ENCODE data around the gene CLECL1.
"Not testable (repeated sequence)": the region's sequence is repeated elsewhere in the genome, so short reads cannot be mapped to it uniquely, and the experiment has no call there.

Gene CLECL1

GRCh38 chr12:9719790-9720189, 13.1 kb downstream of the CLECL1 start:
- no peaks in the 10 kb centered on the region for H3K27me3 ChIP-seq (ENCODE audit: insufficient read depth, insufficient read length)
- H3K4me1 ChIP-seq (ENCODE audit: insufficient read depth, insufficient read length) = no peaks in the 10 kb centered on the region
- no peak overlapping the region for H3K9ac ChIP-seq (ENCODE audit: insufficient read length, low read depth)
- H3K4me3 ChIP-seq (ENCODE audit: insufficient read length, low read depth) = no peak overlapping the region
- no peak for TF ChIP-seq YY1 (IDR thresholded peaks at IDR 0.05; ENCODE audit: insufficient read depth, insufficient read length)
- TF ChIP-seq ZNF274 (IDR thresholded peaks at IDR 0.05; ENCODE audit: low read depth, low read length) = no peak
- TF ChIP-seq SUZ12 (IDR thresholded peaks at IDR 0.05; ENCODE audit: extremely low read depth, insufficient read depth, insufficient read length) = no peak
- H3K36me3 ChIP-seq (ENCODE audit: insufficient read depth, insufficient read length, low read length) = no peaks in the 10 kb centered on the region
- no peak for DNase-seq (ENCODE audit: low read depth, low spot score)
- H3K9me3 ChIP-seq (ENCODE audit: insufficient read depth, low read length) = no peaks in the 10 kb centered on the region

- no peaks in the 10 kb centered on the region for H3K9me3 ChIP-seq (ENCODE audit: insufficient read depth, low read length)
- H3K27me3 ChIP-seq (ENCODE audit: insufficient read depth, insufficient read length) = no peaks in the 10 kb centered on the region
- H3K9ac ChIP-seq (ENCODE audit: insufficient read length, low read depth) = no peak overlapping the region
- H3K36me3 ChIP-seq (ENCODE audit: insufficient read depth, insufficient read length, low read length) = no peaks in the 10 kb centered on the region
- DNase-seq (ENCODE audit: low read depth, low spot score) = no peak
- no peaks in the 10 kb centered on the region for H3K4me1 ChIP-seq (ENCODE audit: insufficient read depth, insufficient read length)
- TF ChIP-seq SUZ12 (IDR thresholded peaks at IDR 0.05; ENCODE audit: extremely low read depth, insufficient read depth, insufficient read length) (no peak), ZNF274 (IDR thresholded peaks at IDR 0.05; ENCODE audit: low read depth, low read length) (no peak), YY1 (IDR thresholded peaks at IDR 0.05; ENCODE audit: insufficient read depth, insufficient read length) (no peak)
- no peak overlapping the region for H3K4me3 ChIP-seq (ENCODE audit: insufficient read length, low read depth)
Measured at GRCh38 chr12:9718968-9719367, 13.9 kb downstream of the CLECL1 start.

GRCh38 chr12:9717070-9717925, 15.6 kb downstream of the CLECL1 start:
- Histone ChIP-seq H3K4me1 (ENCODE audit: insufficient read depth, insufficient read length) (no peaks in the 10 kb centered on the region), H3K9ac (ENCODE audit: insufficient read length, low read depth) (no peak overlapping the region)
- no peak for DNase-seq (ENCODE audit: low read depth, low spot score)

GRCh38 chr12:9713032-9713558, 19.8 kb downstream of the CLECL1 start:
- not testable (repeated sequence) for H3K9ac ChIP-seq (ENCODE audit: insufficient read length, low read depth); H3K4me3 ChIP-seq (ENCODE audit: insufficient read length, low read depth); H3K4me1 ChIP-seq (ENCODE audit: insufficient read depth, insufficient read length); DNase-seq (ENCODE audit: low read depth, low spot score); H3K9me3 ChIP-seq (ENCODE audit: insufficient read depth, low read length); H3K27me3 ChIP-seq (ENCODE audit: insufficient read depth, insufficient read length); H3K36me3 ChIP-seq (ENCODE audit: insufficient read depth, insufficient read length, low read length)

More at GRCh38 chr12:9717070-9717925, 15.6 kb downstream of the CLECL1 start:
- Histone ChIP-seq H3K9me3 (ENCODE audit: insufficient read depth, low read length) (no peaks in the 10 kb centered on the region), H3K27me3 (ENCODE audit: insufficient read depth, insufficient read length) (no peaks in the 10 kb centered on the region), H3K4me3 (ENCODE audit: insufficient read length, low read depth) (no peak overlapping the region), H3K36me3 (ENCODE audit: insufficient read depth, insufficient read length, low read length) (no peaks in the 10 kb centered on the region)
- TF ChIP-seq ZNF274 (IDR thresholded peaks at IDR 0.05; ENCODE audit: low read depth, low read length) (no peak), YY1 (IDR thresholded peaks at IDR 0.05; ENCODE audit: insufficient read depth, insufficient read length) (no peak), SUZ12 (IDR thresholded peaks at IDR 0.05; ENCODE audit: extremely low read depth, insufficient read depth, insufficient read length) (no peak)

- H3K4me3 ChIP-seq (ENCODE audit: insufficient read length, low read depth) = no peak overlapping the region
- peaks cover 3% of the 10 kb centered on the region; the same call in 1 of the 2 replicates for H3K9me3 ChIP-seq (ENCODE audit: insufficient read depth, low read length)
- H3K4me1 ChIP-seq (ENCODE audit: insufficient read depth, insufficient read length) = no peaks in the 10 kb centered on the region
- no peak for TF ChIP-seq YY1 (IDR thresholded peaks at IDR 0.05; ENCODE audit: insufficient read depth, insufficient read length)
- no peaks in the 10 kb centered on the region for H3K27me3 ChIP-seq (ENCODE audit: insufficient read depth, insufficient read length)
- DNase-seq (ENCODE audit: low read depth, low spot score) = no peak
- H3K9ac ChIP-seq (ENCODE audit: insufficient read length, low read depth) = no peak overlapping the region
- H3K36me3 ChIP-seq (ENCODE audit: insufficient read depth, insufficient read length, low read length) = no peaks in the 10 kb centered on the region
Measured at GRCh38 chr12:9711664-9712063, 21.2 kb downstream of the CLECL1 start.

GRCh38 chr12:9710584-9711375, 22.1 kb downstream of the CLECL1 start:
- Histone ChIP-seq H3K27me3 (ENCODE audit: insufficient read depth, insufficient read length) (no peaks in the 10 kb centered on the region), H3K9ac (ENCODE audit: insufficient read length, low read depth) (no peak overlapping the region), H3K4me1 (ENCODE audit: insufficient read depth, insufficient read length) (no peaks in the 10 kb centered on the region), H3K36me3 (ENCODE audit: insufficient read depth, insufficient read length, low read length) (no peaks in the 10 kb centered on the region), H3K4me3 (ENCODE audit: insufficient read length, low read depth) (no peak overlapping the region), H3K9me3 (ENCODE audit: insufficient read depth, low read length) (peaks cover 3% of the 10 kb centered on the region; the same call in 1 of the 2 replicates)
- DNase-seq (ENCODE audit: low read depth, low spot score) = no peak
- TF ChIP-seq YY1 (IDR thresholded peaks at IDR 0.05; ENCODE audit: insufficient read depth, insufficient read length) = no peak
- no peak for TF ChIP-seq ZNF274 (IDR thresholded peaks at IDR 0.05; ENCODE audit: low read depth, low read length)
- TF ChIP-seq SUZ12 (IDR thresholded peaks at IDR 0.05; ENCODE audit: extremely low read depth, insufficient read depth, insufficient read length) = no peak

GRCh38 chr12:9708853-9709252, 24.0 kb downstream of the CLECL1 start:
- Histone ChIP-seq H3K9ac (ENCODE audit: insufficient read length, low read depth) (no peak overlapping the region), H3K9me3 (ENCODE audit: insufficient read depth, low read length) (peaks cover 3% of the 10 kb centered on the region; the same call in 1 of the 2 replicates), H3K4me1 (ENCODE audit: insufficient read depth, insufficient read length) (no peaks in the 10 kb centered on the region), H3K36me3 (ENCODE audit: insufficient read depth, insufficient read length, low read length) (no peaks in the 10 kb centered on the region), H3K27me3 (ENCODE audit: insufficient read depth, insufficient read length) (no peaks in the 10 kb centered on the region), H3K4me3 (ENCODE audit: insufficient read length, low read depth) (no peak overlapping the region)
- DNase-seq (ENCODE audit: low read depth, low spot score) = no peak
- TF ChIP-seq YY1 (IDR thresholded peaks at IDR 0.05; ENCODE audit: insufficient read depth, insufficient read length) (no peak), SUZ12 (IDR thresholded peaks at IDR 0.05; ENCODE audit: extremely low read depth, insufficient read depth, insufficient read length) (no peak), ZNF274 (IDR thresholded peaks at IDR 0.05; ENCODE audit: low read depth, low read length) (no peak)

All from NT2/D1 (cell line).